Measurements from ENCODE around the gene CALHM1.

Gene CALHM1

GRCh38 chr10:103457176-103457712, 1.5 kb downstream of the CALHM1 start:
- Histone ChIP-seq H3K4me3 (no peak overlapping the region), H3K27ac (no peak overlapping the region)

- Histone ChIP-seq H3K4me3 (no peak overlapping the region), H3K27ac (no peak overlapping the region)
Observed at GRCh38 chr10:103456074-103456660, 2.5 kb downstream of the CALHM1 start.

GRCh38 chr10:103455235-103455634, 3.5 kb downstream of the CALHM1 start:
- H3K27ac ChIP-seq = no peak overlapping the region
- no peak overlapping the region for H3K4me3 ChIP-seq

- H3K27ac ChIP-seq = no peak overlapping the region
- no peak overlapping the region for H3K4me3 ChIP-seq
Observed at GRCh38 chr10:103454026-103454425, 4.7 kb downstream of the CALHM1 start.

- Histone ChIP-seq H3K4me3 (peak overlapping the region; percentile 58 to 76 (median 65)), H3K27ac (peak overlapping the region; percentile 69 to 98 (median 90))
Observed at GRCh38 chr10:103452506-103453230, 6.0 kb downstream of the CALHM1 start.

GRCh38 chr10:103451831-103452505, 6.7 kb downstream of the CALHM1 start, which contains the start of gene CALHM2:
Gene CALHM2, minus strand, starts transcription at chr10:103452370. Its CDS starts 2,429 bp downstream, at chr10:103449941.
- peak within 1 kb of the TSS; percentile 58 to 76 (median 65) for H3K4me3 ChIP-seq
- peak within 1 kb of the TSS; percentile 69 to 98 (median 90) for H3K27ac ChIP-seq

GRCh38 chr10:103451091-103451813, 7.4 kb downstream of the CALHM1 start:
- Histone ChIP-seq H3K27ac (peak overlapping the region; percentile 69 to 98 (median 90)), H3K4me3 (peak overlapping the region; percentile 58 to 76 (median 65))

- Histone ChIP-seq H3K4me3 (peak overlapping the region; percentile 58 to 76 (median 65)), H3K27ac (peak overlapping the region in 20 of 21 experiments; percentile 67 to 98 (median 90))
Observed at GRCh38 chr10:103450201-103450695, 8.5 kb downstream of the CALHM1 start.

- Histone ChIP-seq H3K4me3 (peak overlapping the region in 1 of 7 experiments; percentile 72), H3K27ac (peak overlapping the region in 17 of 21 experiments; percentile 9 to 96 (median 88))
Observed at GRCh38 chr10:103449208-103450144, 9.2 kb downstream of the CALHM1 start.

- H3K4me3 ChIP-seq = no peak overlapping the region
- H3K27ac ChIP-seq = peak overlapping the region in 14 of 21 experiments; percentile 12 to 96 (median 72)
Observed at GRCh38 chr10:103448746-103449145, 10.0 kb downstream of the CALHM1 start.

GRCh38 chr10:103447187-103447586, 11.5 kb downstream of the CALHM1 start:
- H3K4me3 ChIP-seq = no peak overlapping the region
- peak overlapping the region in 14 of 21 experiments; percentile 12 to 93 (median 56) for H3K27ac ChIP-seq

GRCh38 chr10:103445767-103446567, 12.7 kb downstream of the CALHM1 start:
- Histone ChIP-seq H3K27ac (peak overlapping the region in 18 of 21 experiments; percentile 3 to 93 (median 64)), H3K4me3 (no peak overlapping the region)

GRCh38 chr10:103445366-103445765, 13.3 kb downstream of the CALHM1 start:
- H3K27ac ChIP-seq = peak overlapping the region in 15 of 21 experiments; percentile 5 to 87 (median 68)

GRCh38 chr10:103444478-103444877, 14.2 kb downstream of the CALHM1 start:
- H3K4me3 ChIP-seq = no peak overlapping the region
- H3K27ac ChIP-seq = peak overlapping the region in 5 of 21 experiments; percentile 0 to 87 (median 72)

More at GRCh38 chr10:103445366-103445765, 13.3 kb downstream of the CALHM1 start:
- H3K4me3 ChIP-seq = no peak overlapping the region

- no peak overlapping the region for H3K4me3 ChIP-seq
- peak overlapping the region in 8 of 21 experiments; percentile 2 to 61 (median 16) for H3K27ac ChIP-seq
Observed at GRCh38 chr10:103443475-103444185, 15.1 kb downstream of the CALHM1 start.

- Histone ChIP-seq H3K27ac (peak overlapping the region in 12 of 21 experiments; percentile 18 to 63 (median 44)), H3K4me3 (no peak overlapping the region)
Observed at GRCh38 chr10:103442031-103442461, 16.7 kb downstream of the CALHM1 start.

All from skin epidermis (tissue), 12 donors.